C4-2B (cell line): Measurements from ENCODE around the gene AMFR.

Experiments
- ZFX ChIP-seq: fragments of 450-650 bp; IDR thresholded peaks from 2 replicates; pipeline ENCODE4 v1.6.1; 2017
- TF ChIP-seq, protein P1 (sequence below): fragments of 450-650 bp; conservative IDR thresholded peaks from 2 replicates; pipeline ENCODE4 v1.5.1; 2017; ENCODE audit warnings: mild to moderate bottlenecking

DNA sequence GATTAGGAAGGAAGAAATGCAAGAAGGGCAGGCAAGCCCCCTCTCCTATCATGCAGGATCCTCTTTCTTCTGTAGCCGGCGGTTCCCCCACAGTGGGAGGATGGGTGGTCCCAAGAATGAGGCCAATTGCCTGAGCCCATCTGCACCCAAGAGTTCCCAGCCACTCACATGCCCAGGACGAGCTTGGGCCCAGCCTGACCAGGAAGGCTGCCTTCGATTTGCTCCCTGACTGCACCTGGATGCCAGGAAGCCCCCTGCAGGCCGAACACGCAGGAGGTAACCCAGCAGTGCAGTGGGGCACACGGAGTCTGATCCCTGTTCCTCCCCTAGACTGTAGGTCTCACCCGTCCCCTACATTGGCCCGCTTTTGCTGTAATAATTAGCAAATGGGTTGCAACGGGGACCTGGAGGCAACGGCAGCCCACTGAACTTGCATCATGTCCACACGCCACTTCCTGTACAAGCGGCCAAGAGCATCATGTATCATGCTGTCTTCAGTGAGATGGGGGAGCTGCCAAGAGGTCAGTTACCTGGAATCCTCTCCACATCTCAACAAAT lies 67.5 kb downstream of the AMFR start:
- TF ChIP-seq, protein P1, sequence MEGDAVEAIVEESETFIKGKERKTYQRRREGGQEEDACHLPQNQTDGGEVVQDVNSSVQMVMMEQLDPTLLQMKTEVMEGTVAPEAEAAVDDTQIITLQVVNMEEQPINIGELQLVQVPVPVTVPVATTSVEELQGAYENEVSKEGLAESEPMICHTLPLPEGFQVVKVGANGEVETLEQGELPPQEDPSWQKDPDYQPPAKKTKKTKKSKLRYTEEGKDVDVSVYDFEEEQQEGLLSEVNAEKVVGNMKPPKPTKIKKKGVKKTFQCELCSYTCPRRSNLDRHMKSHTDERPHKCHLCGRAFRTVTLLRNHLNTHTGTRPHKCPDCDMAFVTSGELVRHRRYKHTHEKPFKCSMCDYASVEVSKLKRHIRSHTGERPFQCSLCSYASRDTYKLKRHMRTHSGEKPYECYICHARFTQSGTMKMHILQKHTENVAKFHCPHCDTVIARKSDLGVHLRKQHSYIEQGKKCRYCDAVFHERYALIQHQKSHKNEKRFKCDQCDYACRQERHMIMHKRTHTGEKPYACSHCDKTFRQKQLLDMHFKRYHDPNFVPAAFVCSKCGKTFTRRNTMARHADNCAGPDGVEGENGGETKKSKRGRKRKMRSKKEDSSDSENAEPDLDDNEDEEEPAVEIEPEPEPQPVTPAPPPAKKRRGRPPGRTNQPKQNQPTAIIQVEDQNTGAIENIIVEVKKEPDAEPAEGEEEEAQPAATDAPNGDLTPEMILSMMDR = no peak
- TF ChIP-seq ZFX = no peak
